Chondrocyte (in vitro differentiated cells): ENCODE results near the gene SLAMF6. TPM values are rescaled to one million over a fixed set of nuclear protein-coding genes. Genes with fewer than 3 reads are reported as not detected.
"Not testable (repeated sequence)": the region's sequence is repeated elsewhere in the genome, so short reads cannot be mapped to it uniquely, and the experiment has no call there.

ENCODE experiments used
- DNase-seq: peaks from one replicate; pipeline ENCODE4 v3.0.0; 2021; ENCODE audit warnings: mixed read lengths, low spot score
- H3K27ac Mint-ChIP-seq: one replicate; pipeline ENCODE4 v1.8.0; 2021; ENCODE audit warnings: mild to moderate bottlenecking, moderate library complexity, mixed read lengths; ENCODE audit not compliant: unreplicated experiment
- H3K27me3 Mint-ChIP-seq: 2 replicates; pipeline ENCODE4 v1.8.0; 2021; ENCODE audit warnings: low read depth, mixed read lengths
- H3K36me3 Mint-ChIP-seq: 2 replicates; pipeline ENCODE4 v1.8.0; 2021; ENCODE audit warnings: low read depth, mixed read lengths
- H3K4me1 Mint-ChIP-seq: 2 replicates; pipeline ENCODE4 v1.8.0; 2021; ENCODE audit warnings: low read depth, mild to moderate bottlenecking, mixed read lengths
- H3K4me3 Mint-ChIP-seq: one replicate; pipeline ENCODE4 v1.8.0; 2021; ENCODE audit warnings: mild to moderate bottlenecking, moderate library complexity, mixed read lengths; ENCODE audit not compliant: unreplicated experiment
- H3K9me3 Mint-ChIP-seq: 2 replicates; pipeline ENCODE4 v1.8.0; 2021; ENCODE audit warnings: low read depth, mixed read lengths
- CTCF ChIP-seq: fragments of 200-600 bp; sonication (generic); IDR thresholded peaks from 2 replicates; pipeline ENCODE4 v1.5.0; 2021; ENCODE audit warnings: antibody characterized with exemption, mild to moderate bottlenecking, moderate library complexity
- total RNA-seq: library from RNA; stranded (reverse); gene quantifications from 3 replicates; pipeline ENCODE4 v1.2.1, GENCODE V29; 2021

Gene SLAMF6
- total RNA-seq, 1 donor from 2014 or later: not detected

- Mint-ChIP-seq H3K27me3 (peaks cover 6% of the 10 kb centered on the region), H3K36me3 (no peaks in the 10 kb centered on the region), H3K4me3 (no peak overlapping the region), H3K27ac (no peak overlapping the region), H3K4me1 (peaks cover 12% of the 10 kb centered on the region), H3K9me3 (peaks cover 17% of the 10 kb centered on the region)
- no peak for TF ChIP-seq CTCF
- DNase-seq: no peak
Measured at GRCh38 chr1:160522136-160522535, 919 bp downstream of the SLAMF6 start.

- H3K36me3 Mint-ChIP-seq: no peaks in the 10 kb centered on the region
- H3K4me3 Mint-ChIP-seq: no peak overlapping the region
- TF ChIP-seq CTCF: no peak
- DNase-seq: no peak
- H3K27ac Mint-ChIP-seq: no peak overlapping the region
- H3K27me3 Mint-ChIP-seq: peaks cover 2% of the 10 kb centered on the region
- H3K9me3 Mint-ChIP-seq: peaks cover 13% of the 10 kb centered on the region
- H3K4me1 Mint-ChIP-seq: peaks cover 12% of the 10 kb centered on the region
Measured at GRCh38 chr1:160521554-160521953, 1.5 kb downstream of the SLAMF6 start.

DNA sequence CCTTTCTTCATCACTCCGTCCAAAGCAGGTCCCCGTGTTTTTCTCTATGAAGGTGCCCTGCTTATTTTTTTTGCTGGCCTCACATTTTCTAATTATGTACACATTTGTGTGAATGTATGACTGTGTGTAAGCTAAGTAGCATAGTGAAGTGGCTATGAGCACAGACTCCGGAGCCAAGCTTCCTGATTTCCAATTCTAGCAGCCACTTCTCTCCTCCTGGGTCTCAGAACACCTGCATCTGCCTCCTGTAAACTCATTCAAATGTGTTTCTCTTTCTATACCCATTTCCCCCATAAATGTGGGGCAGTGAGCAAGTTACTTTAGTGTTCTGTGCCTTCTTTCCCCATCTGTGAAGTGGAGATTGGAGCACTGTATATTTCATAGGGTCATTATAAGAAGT is 2.1 kb downstream of the SLAMF6 start:
- TF ChIP-seq CTCF: no peak
- Mint-ChIP-seq H3K4me1 (peaks cover 12% of the 10 kb centered on the region), H3K36me3 (no peaks in the 10 kb centered on the region), H3K27ac (no peak overlapping the region), H3K9me3 (peaks cover 10% of the 10 kb centered on the region), H3K27me3 (peaks cover 2% of the 10 kb centered on the region), H3K4me3 (no peak overlapping the region)
- no peak for DNase-seq

GRCh38 chr1:160520582-160520981 is 2.5 kb downstream of the SLAMF6 start:
- no peak for DNase-seq
- H3K36me3 Mint-ChIP-seq: no peaks in the 10 kb centered on the region
- no peak overlapping the region for H3K27ac Mint-ChIP-seq
- no peak overlapping the region for H3K4me3 Mint-ChIP-seq
- peaks cover 8% of the 10 kb centered on the region for H3K9me3 Mint-ChIP-seq
- H3K4me1 Mint-ChIP-seq: peaks cover 12% of the 10 kb centered on the region
- H3K27me3 Mint-ChIP-seq: peaks cover 4% of the 10 kb centered on the region
- TF ChIP-seq CTCF: no peak

DNA sequence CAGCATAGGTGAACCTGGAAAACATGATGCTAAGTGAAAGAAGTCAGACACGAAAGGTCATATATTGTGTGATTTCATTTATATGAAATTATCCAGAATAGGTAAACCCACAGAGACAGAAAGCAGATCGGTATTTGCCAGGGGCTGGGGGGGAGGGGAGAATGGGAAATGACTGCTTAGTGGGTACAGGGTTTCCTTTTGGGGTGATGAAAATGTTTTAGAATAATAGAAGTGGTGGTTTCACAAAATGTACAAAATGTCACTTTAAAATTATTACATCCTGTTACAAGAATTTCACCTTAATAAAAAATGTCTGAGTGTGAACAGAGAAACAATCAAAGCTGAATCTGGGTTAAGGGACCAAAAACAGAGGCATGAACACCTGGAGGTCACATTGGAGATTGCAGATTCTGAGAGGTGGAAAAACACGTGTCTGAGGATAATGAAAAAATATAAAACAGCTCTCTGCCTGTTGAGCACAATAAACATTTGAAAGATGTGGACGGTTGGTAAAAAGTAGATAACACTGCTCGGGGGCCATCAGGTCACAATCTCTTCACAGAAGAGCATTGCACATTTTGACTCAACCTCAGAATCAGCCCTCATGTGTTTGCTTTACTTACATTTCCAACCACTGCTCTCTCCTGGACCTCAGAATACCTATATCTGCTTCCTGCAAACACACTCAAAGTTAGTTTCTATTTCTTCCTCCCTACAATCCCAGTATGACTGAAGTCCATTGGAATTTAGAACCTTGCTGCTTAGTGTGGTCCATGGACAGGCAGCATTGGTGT is 3.2 kb downstream of the SLAMF6 start:
- DNase-seq: no peak
- Mint-ChIP-seq H3K27ac (no peak overlapping the region), H3K36me3 (no peaks in the 10 kb centered on the region), H3K4me1 (peaks cover 12% of the 10 kb centered on the region), H3K27me3 (peaks cover 5% of the 10 kb centered on the region), H3K4me3 (no peak overlapping the region), H3K9me3 (peaks cover under 1% of the 10 kb centered on the region)
- no peak for TF ChIP-seq CTCF

DNA sequence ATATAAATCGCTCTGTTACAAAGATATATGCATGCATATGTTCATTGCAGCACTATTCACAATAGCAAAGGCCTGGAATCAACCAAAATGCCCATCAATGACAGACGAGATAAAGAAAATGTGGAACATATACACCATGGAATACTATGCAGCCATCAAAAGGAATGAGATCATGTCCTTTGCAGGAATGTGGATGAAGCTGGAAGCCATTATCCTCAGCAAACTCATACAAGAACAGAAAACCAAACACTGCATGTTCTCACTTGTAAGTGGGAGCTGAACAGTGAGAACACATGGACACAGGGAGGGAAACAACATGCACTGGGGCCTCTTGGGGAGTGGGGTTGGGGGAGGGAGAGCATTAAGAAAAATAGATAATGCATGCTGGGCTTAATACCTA is 5.5 kb downstream of the SLAMF6 start:
- peaks cover 12% of the 10 kb centered on the region for H3K4me1 Mint-ChIP-seq
- not testable (repeated sequence) for H3K27ac Mint-ChIP-seq, H3K4me3 Mint-ChIP-seq, DNase-seq, H3K36me3 Mint-ChIP-seq, H3K9me3 Mint-ChIP-seq
- peaks cover 14% of the 10 kb centered on the region for H3K27me3 Mint-ChIP-seq

DNA sequence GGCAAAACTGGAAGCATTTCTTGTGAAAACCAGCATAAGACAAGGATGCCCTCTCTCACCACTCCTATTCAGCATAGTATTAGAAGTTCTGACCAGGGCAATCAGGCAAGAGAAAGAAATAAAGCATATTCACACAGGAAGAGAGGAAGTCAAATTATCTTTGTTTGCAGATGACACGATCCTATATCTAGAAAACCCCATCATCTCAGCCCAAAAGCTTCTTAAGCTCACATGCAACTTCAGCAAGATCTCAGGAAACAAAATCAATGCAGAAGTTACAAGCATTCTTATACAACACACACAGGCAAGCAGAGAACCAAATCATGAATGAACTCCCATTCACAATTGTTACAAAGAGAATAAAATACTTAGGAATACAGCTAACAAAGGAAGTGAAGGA is 7.1 kb downstream of the SLAMF6 start:
- H3K27ac Mint-ChIP-seq, DNase-seq, H3K4me3 Mint-ChIP-seq, H3K36me3 Mint-ChIP-seq: not testable (repeated sequence)
- H3K9me3 Mint-ChIP-seq: peaks cover 12% of the 10 kb centered on the region
- H3K4me1 Mint-ChIP-seq: peaks cover 12% of the 10 kb centered on the region
- H3K27me3 Mint-ChIP-seq: peaks cover 14% of the 10 kb centered on the region
